ENCODE data around the gene TMEM52. TPM values are rescaled to one million over a fixed set of nuclear protein-coding genes. Genes with fewer than 3 reads are reported as not detected.
A peak's percentile ranks its signal among the peaks of the same experiment; 100 is the strongest.

TMEM52 gene
- total RNA-seq, 3 donors from 2014 or later = 1.6 to 2.9 TPM; not detected in 1

- Histone ChIP-seq H3K36me3 (no peaks in the 10 kb centered on the region), H3K4me3 (no peak overlapping the region), H3K4me1 (no peaks in the 10 kb centered on the region), H3K27ac (no peak overlapping the region), H3K27me3 (peaks cover 0 to 11% of the 10 kb centered on the region in 2 donors), H3K9me3 (no peaks in the 10 kb centered on the region)
- TF ChIP-seq CTCF (IDR thresholded peaks at IDR 0.05) (no peak), POLR2A (IDR thresholded peaks at IDR 0.05) (no peak), POLR2AphosphoS5 (IDR thresholded peaks at IDR 0.05) (no peak)
- intact Hi-C loops (cut with DNase I; ENCODE audit: low total_unique reads) = loop anchor here (5.0 kb wide), 1 partner anchor 95 kb away; no protein-coding TSS in a partner anchor
- DNase-seq (ENCODE audit: low spot score in 2 of 2) = no peak
These were observed 28.4 kb upstream of the TMEM52 start for GRCh38 chr1:1947493-1947892.

GRCh38 chr1:1946540-1946939 is 27.5 kb upstream of the TMEM52 start:
- no peak for DNase-seq (ENCODE audit: low spot score in 2 of 2)
- no peak overlapping the region for H3K4me3 ChIP-seq
- intact Hi-C loops (cut with DNase I; ENCODE audit: low total_unique reads) = loop anchor here (5.0 kb wide), 1 partner anchor 96 kb away; no protein-coding TSS in a partner anchor
- no peak overlapping the region for H3K27ac ChIP-seq
- no peaks in the 10 kb centered on the region for H3K9me3 ChIP-seq
- no peaks in the 10 kb centered on the region for H3K36me3 ChIP-seq
- TF ChIP-seq POLR2A (IDR thresholded peaks at IDR 0.05) = no peak
- no peak for TF ChIP-seq CTCF (IDR thresholded peaks at IDR 0.05)
- no peak for TF ChIP-seq POLR2AphosphoS5 (IDR thresholded peaks at IDR 0.05)
- H3K27me3 ChIP-seq = peaks cover 0 to 18% of the 10 kb centered on the region in 2 donors
- H3K4me1 ChIP-seq = no peaks in the 10 kb centered on the region

GRCh38 chr1:1945782-1946393 is 26.8 kb upstream of the TMEM52 start:
- DNase-seq (ENCODE audit: low spot score in 2 of 2) = no peak
- H3K27me3 ChIP-seq = peaks cover 0 to 18% of the 10 kb centered on the region in 2 donors
- TF ChIP-seq POLR2A (IDR thresholded peaks at IDR 0.05) (no peak), POLR2AphosphoS5 (IDR thresholded peaks at IDR 0.05) (no peak), CTCF (IDR thresholded peaks at IDR 0.05) (no peak)
- intact Hi-C loops (cut with DNase I; ENCODE audit: low total_unique reads) = loop anchor here (5.0 kb wide), 1 partner anchor 96 kb away; no protein-coding TSS in a partner anchor
- no peaks in the 10 kb centered on the region for H3K4me1 ChIP-seq
- H3K4me3 ChIP-seq = no peak overlapping the region
- no peaks in the 10 kb centered on the region for H3K9me3 ChIP-seq
- H3K36me3 ChIP-seq = no peaks in the 10 kb centered on the region
- H3K27ac ChIP-seq = no peak overlapping the region

GRCh38 chr1:1943834-1944570 is 24.9 kb upstream of the TMEM52 start:
- Histone ChIP-seq H3K27me3 (peaks cover 0 to 30% of the 10 kb centered on the region in 2 donors), H3K9me3 (no peaks in the 10 kb centered on the region), H3K4me3 (peak overlapping the region in 2 of 3 donors; percentile 30 to 60), H3K4me1 (no peaks in the 10 kb centered on the region), H3K36me3 (no peaks in the 10 kb centered on the region), H3K27ac (no peak overlapping the region)
- intact Hi-C loops (cut with DNase I; ENCODE audit: low total_unique reads) = no loop called here
- DNase-seq (ENCODE audit: low spot score in 2 of 2) = no peak
- peak; percentile 52 to 86 (median 83) for TF ChIP-seq CTCF (IDR thresholded peaks at IDR 0.05)
- TF ChIP-seq POLR2AphosphoS5 (IDR thresholded peaks at IDR 0.05) = no peak
